MCF 10A (cell line): ENCODE measurements around the gene ATP2A3. TPM values are rescaled to one million over a fixed set of nuclear protein-coding genes. Genes with fewer than 3 reads are reported as not detected.

ENCODE experiments used
- BruUV-seq: library from RNA; stranded (reverse); fragments of 400-500 nt; replicated peaks from 2 replicates; lab custom pipeline; 2021; lab: Mats Ljungman, UMichigan
- CTCF ChIA-PET: fragments of 300-600 bp; sonication (Branson Sonifier 250); formaldehyde crosslinking; extraction: SDS; loops from one replicate; lab custom pipeline; 2021; ENCODE audit warnings: antibody characterized with exemption, inconsistent platforms; lab: Yijun Ruan, JAX
- POLR2A ChIA-PET: fragments of 300-600, 350-650 bp; sonication (Branson Sonifier 250); formaldehyde crosslinking; extraction: SDS; loops from one replicate; lab custom pipeline; 2020; ENCODE audit warnings: antibody characterized with exemption, inconsistent platforms; lab: Yijun Ruan, JAX
- DNase-seq: peaks from one replicate; pipeline ENCODE4 v3.0.0-alpha.2; 2018; ENCODE audit not compliant: unreplicated experiment
- H3K27ac Mint-ChIP-seq: one replicate; pipeline ENCODE4 v1.8.0; 2022; ENCODE audit warnings: mild to moderate bottlenecking, low read depth, mixed read lengths; ENCODE audit not compliant: unreplicated experiment
- H3K27me3 Mint-ChIP-seq: one replicate; pipeline ENCODE4 v1.8.0; 2022; ENCODE audit warnings: mixed read lengths; ENCODE audit not compliant: insufficient read depth, unreplicated experiment
- H3K36me3 Mint-ChIP-seq: one replicate; pipeline ENCODE4 v1.8.0; 2022; ENCODE audit warnings: mild to moderate bottlenecking, moderate library complexity, mixed read lengths; ENCODE audit not compliant: insufficient read depth, unreplicated experiment
- H3K4me1 Mint-ChIP-seq: one replicate; pipeline ENCODE4 v1.8.0; 2022; ENCODE audit warnings: mixed read lengths; ENCODE audit not compliant: insufficient read depth, unreplicated experiment
- H3K4me3 Mint-ChIP-seq: one replicate; pipeline ENCODE4 v1.8.0; 2022; ENCODE audit warnings: mild to moderate bottlenecking, moderate library complexity, mixed read lengths; ENCODE audit not compliant: unreplicated experiment
- H3K9me3 Mint-ChIP-seq: one replicate; pipeline ENCODE4 v1.8.0; 2022; ENCODE audit warnings: mixed read lengths; ENCODE audit not compliant: unreplicated experiment
- intact Hi-C: fragments of 100-400 bp; cut with micrococcal nuclease; formaldehyde crosslinking; loops from 2 replicates; pipeline ENCODE4 v1.14.1; 2022
- total RNA-seq: library from RNA; stranded (reverse); gene quantifications from 2 replicates; pipeline ENCODE4 v1.2.3, GENCODE V29; 2022
- TF ChIP-seq, protein P1 (sequence below): fragments of 200-600 bp; IDR thresholded peaks from one replicate; pipeline ENCODE4 v1.8.0; 2022; ENCODE audit warnings: antibody characterized with exemption, mild to moderate bottlenecking; ENCODE audit not compliant: unreplicated experiment

ATP2A3 gene
- total RNA-seq, 1 experiment from 2014 or later: not detected

DNA sequence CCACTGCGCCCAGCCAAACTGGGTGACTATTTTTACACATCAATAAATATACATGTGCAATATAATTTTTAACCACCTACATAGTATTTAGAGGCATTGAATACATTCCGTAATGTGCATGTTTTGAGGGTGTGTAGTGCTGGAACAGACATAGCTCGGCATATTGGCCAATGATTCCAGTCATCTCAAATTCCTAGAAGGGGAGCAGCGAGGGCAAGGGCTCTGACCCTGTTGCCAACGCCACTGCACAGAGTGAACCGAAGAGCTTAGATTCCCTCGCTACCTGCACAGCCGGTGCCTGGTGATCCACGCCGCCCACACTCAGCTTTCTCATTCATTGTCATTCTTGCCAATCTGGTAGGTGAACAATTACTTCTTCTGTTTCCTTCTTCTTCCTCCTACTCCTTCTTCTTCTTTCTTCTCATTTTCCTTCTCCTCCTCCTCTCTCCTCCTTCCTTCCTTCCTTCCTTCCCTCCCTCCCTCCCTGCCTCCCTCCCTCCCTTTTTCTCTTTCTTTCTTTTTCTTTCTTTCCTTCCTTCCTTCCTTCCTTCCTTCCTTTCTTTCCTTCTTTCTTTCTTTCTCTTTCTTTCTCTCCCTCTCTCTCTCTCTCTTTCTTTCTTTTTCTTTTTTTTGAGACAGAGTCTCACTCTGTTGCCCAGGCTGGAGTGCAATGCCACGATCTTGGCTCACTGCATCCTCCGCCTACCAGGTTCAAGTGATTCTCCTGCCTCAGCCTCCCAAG is 26.3 kb upstream of the ATP2A3 start:
- ChIA-PET POLR2A (interaction anchor here (1.2 kb wide), 1 partner anchor 10 kb away, joined by 5 read pairs; no protein-coding TSS in a partner anchor), CTCF (interaction anchor here (0.7 kb wide), 2 partner anchors 144 to 468 kb away, joined by 3 to 4 read pairs; partner anchors contain the start of gene NCBP3)
- H3K27ac Mint-ChIP-seq: peak overlapping the region; percentile 27
- H3K4me1 Mint-ChIP-seq: peaks cover 8% of the 10 kb centered on the region
- no TSS peak for BruUV-seq
- H3K9me3 Mint-ChIP-seq: no peaks in the 10 kb centered on the region
- DNase-seq: peak; percentile 57
- H3K36me3 Mint-ChIP-seq: no peaks in the 10 kb centered on the region
- H3K27me3 Mint-ChIP-seq: peaks cover 12% of the 10 kb centered on the region
- TF ChIP-seq, protein P1, sequence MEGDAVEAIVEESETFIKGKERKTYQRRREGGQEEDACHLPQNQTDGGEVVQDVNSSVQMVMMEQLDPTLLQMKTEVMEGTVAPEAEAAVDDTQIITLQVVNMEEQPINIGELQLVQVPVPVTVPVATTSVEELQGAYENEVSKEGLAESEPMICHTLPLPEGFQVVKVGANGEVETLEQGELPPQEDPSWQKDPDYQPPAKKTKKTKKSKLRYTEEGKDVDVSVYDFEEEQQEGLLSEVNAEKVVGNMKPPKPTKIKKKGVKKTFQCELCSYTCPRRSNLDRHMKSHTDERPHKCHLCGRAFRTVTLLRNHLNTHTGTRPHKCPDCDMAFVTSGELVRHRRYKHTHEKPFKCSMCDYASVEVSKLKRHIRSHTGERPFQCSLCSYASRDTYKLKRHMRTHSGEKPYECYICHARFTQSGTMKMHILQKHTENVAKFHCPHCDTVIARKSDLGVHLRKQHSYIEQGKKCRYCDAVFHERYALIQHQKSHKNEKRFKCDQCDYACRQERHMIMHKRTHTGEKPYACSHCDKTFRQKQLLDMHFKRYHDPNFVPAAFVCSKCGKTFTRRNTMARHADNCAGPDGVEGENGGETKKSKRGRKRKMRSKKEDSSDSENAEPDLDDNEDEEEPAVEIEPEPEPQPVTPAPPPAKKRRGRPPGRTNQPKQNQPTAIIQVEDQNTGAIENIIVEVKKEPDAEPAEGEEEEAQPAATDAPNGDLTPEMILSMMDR: no peak
- intact Hi-C loops: no loop called here
- H3K4me3 Mint-ChIP-seq: peak overlapping the region; percentile 28

DNA sequence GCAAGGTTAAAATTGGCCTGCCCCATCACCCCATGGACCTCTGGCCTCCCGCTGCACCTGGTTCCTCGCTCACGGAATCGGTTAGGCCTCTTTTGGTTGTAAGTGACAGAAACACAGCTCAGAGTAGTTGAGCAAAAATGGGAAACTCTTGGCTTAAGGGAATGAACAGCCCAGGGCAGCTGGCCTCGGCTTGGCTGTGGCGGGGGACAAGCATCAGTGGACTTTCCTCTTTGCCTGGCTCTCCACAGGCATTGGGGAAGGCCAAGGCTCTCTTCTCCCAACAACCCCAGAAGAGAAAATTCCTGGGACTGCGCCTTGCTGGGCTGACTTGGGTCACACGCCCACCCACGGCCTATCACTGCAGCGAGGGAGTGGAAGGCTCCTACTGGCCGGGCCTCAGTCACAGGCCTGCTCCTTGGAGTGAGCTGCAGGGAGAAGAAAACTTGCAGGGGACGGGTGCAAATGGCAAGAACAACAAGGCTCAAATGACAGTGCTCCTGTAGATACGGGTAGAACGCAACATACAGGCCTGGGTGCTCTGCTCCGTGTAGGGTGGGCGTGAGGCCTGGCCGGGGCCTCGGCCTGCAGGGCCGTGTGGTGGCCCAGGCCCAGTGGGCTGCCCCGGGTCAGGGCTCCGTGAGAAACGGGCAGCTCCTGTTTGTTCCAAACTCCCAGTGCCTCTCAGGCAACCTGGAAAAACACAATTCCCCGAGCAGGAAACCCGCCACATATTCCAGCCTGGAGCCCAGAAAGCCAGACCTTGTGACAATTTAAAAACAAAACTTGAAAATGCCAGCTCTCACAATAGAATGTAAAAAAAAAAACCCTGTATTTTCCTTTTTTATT is 25.0 kb upstream of the ATP2A3 start:
- CTCF ChIA-PET: no interaction called here
- no TSS peak for BruUV-seq

DNA sequence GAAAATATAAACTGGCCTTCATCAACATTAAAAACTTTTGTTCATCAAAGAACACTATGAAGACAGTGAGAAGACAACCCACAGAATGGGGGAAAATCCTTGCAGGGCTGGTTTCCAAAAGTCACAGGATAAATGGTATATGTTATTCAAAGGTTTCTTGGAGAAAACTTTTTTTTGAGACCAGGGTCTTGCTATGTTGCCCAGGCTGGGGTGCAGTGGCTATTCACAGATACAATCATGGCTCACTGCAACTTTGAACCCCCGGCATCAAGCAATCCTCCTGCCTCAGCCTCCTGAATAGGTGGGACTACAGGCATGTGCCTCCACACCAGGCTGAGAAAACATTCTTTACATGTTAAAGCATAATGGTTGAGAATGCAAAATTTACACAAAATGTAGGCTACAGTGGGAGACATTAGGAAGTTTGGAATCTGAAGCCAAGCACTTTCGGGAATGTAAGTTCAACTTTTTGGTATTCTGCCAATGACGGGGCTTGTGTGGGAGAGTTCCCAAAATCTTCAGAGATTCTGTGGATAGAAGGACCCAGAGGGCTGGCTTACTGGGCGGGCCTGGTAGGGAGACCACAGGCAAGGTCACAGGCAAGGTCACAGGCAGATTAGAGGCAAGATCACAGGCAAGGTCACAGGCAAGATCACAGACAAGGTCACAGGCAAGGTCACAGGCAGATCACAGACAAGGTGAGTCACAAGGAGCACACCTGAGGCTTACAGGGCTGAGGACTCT is 24.2 kb upstream of the ATP2A3 start:
- intact Hi-C loops: no loop called here

More for the DNA sequence above, 25.0 kb upstream of the ATP2A3 start:
- no peaks in the 10 kb centered on the region for H3K9me3 Mint-ChIP-seq
- no peak overlapping the region for H3K4me3 Mint-ChIP-seq
- peaks cover 12% of the 10 kb centered on the region for H3K27me3 Mint-ChIP-seq
- TF ChIP-seq, protein P1: no peak
- no peak overlapping the region for H3K27ac Mint-ChIP-seq
- POLR2A ChIA-PET: interaction anchor here (1.2 kb wide), 1 partner anchor 11 kb away, joined by 5 read pairs; no protein-coding TSS in a partner anchor
- DNase-seq: no peak
- intact Hi-C loops: no loop called here
- peaks cover 8% of the 10 kb centered on the region for H3K4me1 Mint-ChIP-seq
- H3K36me3 Mint-ChIP-seq: no peaks in the 10 kb centered on the region

More for the DNA sequence above, 24.2 kb upstream of the ATP2A3 start:
- POLR2A ChIA-PET: no interaction called here
- Mint-ChIP-seq H3K9me3 (no peaks in the 10 kb centered on the region), H3K27ac (no peak overlapping the region), H3K36me3 (no peaks in the 10 kb centered on the region), H3K4me1 (peaks cover 8% of the 10 kb centered on the region), H3K4me3 (no peak overlapping the region), H3K27me3 (peaks cover 12% of the 10 kb centered on the region)
- CTCF ChIA-PET: no interaction called here
- TF ChIP-seq, protein P1: no peak
- DNase-seq: no peak
- BruUV-seq: no TSS peak
